SK-N-SH (cell line): ENCODE measurements around the gene RAPGEF1. TPM values are rescaled to one million over a fixed set of nuclear protein-coding genes. Genes with fewer than 3 reads are reported as not detected.

ENCODE experiments used
- polyA plus RNA-seq, 3 experiments: library from polyadenylated mRNA; depleted of rRNA; stranded (reverse); fragments of >200 nt; gene quantifications; 2 replicates each; pipeline ENCODE4 v1.2.3, GENCODE V29; 2012
- small RNA-seq, 7 experiments: library from RNA; depleted of rRNA; stranded (forward); fragments of <200 nt; gene quantifications; one replicate each; pipeline ENCODE3, GENCODE V24; 2012

Gene RAPGEF1
- polyA plus RNA-seq, 1 of the 3 experiments (the other 2 are of a cell fraction) = 26.2 TPM

Small RNA genes within 50 kb of the gene (small RNA-seq; reads per million reads assigned to genes)
- gene EIF4A1P3 (0 reads per million in 7 experiments), gene RF00272 (0 reads per million in 7 experiments), gene RN7SL328P (0 reads per million in 7 experiments)

Other genes with a start within 250 kb of the RAPGEF1 start
- 34.8 and 44.5 TPM in 2 replicates for gene POMT1, start 237.2 kb downstream of the RAPGEF1 start, polyA plus RNA-seq (2012; rRNA removed)
- 30.9 and 32.9 TPM in 2 replicates for gene UCK1, start 208.8 kb downstream of the RAPGEF1 start, polyA plus RNA-seq (2012; rRNA removed)
- not detected in 2 replicates for gene PRRT1B, start 194.6 kb downstream of the RAPGEF1 start, polyA plus RNA-seq (2012; rRNA removed)